Mucosa of rectum (tissue), 2 donors: ENCODE results near the gene TPPP3.
A peak's percentile ranks its signal among the peaks of the same experiment; 100 is the strongest.

Experiments used
- H3K27ac ChIP-seq, 2 donors: one replicate each; pipeline ENCODE4 v1.7.0; 2013; ENCODE audit warnings: inconsistent platforms in 2 of 2, low read depth in 2 of 2, low read length in 2 of 2
- H3K27me3 ChIP-seq, 2 donors: one replicate each; pipeline ENCODE4 v1.7.0; 2013; ENCODE audit warnings: low read length in 2 of 2; ENCODE audit not compliant: control insufficient read depth in 2 of 2, insufficient read depth in 2 of 2
- H3K36me3 ChIP-seq, 2 donors: one replicate each; pipeline ENCODE4 v1.7.0; 2013; ENCODE audit warnings: low read length in 2 of 2; ENCODE audit not compliant: control insufficient read depth in 2 of 2, insufficient read depth in 2 of 2
- H3K4me1 ChIP-seq, 2 donors: one replicate each; pipeline ENCODE4 v1.7.0; 2013; ENCODE audit warnings: low read length in 2 of 2, mild to moderate bottlenecking in 1 of 2; ENCODE audit not compliant: control insufficient read depth in 2 of 2, insufficient read depth in 2 of 2
- H3K4me3 ChIP-seq, 2 donors: one replicate each; pipeline ENCODE4 v1.7.0; 2013; ENCODE audit warnings: low read length in 2 of 2
- H3K9ac ChIP-seq, 2 donors: one replicate each; pipeline ENCODE4 v1.7.0; 2013; ENCODE audit warnings: low read length in 2 of 2, low read depth in 1 of 2, mild to moderate bottlenecking in 1 of 2
- H3K9me3 ChIP-seq, 2 donors: one replicate each; pipeline ENCODE4 v1.7.0; 2013; ENCODE audit warnings: low read length in 2 of 2; ENCODE audit not compliant: control insufficient read depth in 2 of 2
- donor health status: healthy.
- donor health status: Normal muscosa, but diverticular disease.

TPPP3 gene

DNA sequence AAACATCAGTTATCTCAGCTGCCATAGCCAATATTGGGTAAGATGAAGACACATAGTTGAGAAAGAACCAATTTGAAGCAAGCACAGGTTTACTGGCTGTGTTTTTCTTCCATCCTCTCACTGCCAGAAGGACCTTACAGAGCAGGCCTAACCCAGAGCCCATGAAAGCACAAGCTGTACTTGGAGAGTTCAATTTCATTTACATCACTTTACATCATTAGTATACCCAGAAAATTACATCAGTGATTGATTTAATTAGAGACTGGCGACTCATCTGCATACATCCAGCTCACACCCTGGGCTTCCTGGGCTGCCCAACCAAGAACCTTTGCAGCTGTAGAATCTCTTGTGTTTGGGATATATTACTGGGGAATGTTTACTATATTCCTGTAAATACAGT is 43.0 kb downstream of the TPPP3 start:
- H3K27ac ChIP-seq: no peak overlapping the region
- no peak overlapping the region for H3K9ac ChIP-seq
- H3K9me3 ChIP-seq: no peaks in the 10 kb centered on the region
- H3K4me3 ChIP-seq: no peak overlapping the region
- no peaks in the 10 kb centered on the region for H3K27me3 ChIP-seq
- H3K4me1 ChIP-seq: peaks cover 6 to 9% of the 10 kb centered on the region in 2 donors
- H3K36me3 ChIP-seq: no peaks in the 10 kb centered on the region

DNA sequence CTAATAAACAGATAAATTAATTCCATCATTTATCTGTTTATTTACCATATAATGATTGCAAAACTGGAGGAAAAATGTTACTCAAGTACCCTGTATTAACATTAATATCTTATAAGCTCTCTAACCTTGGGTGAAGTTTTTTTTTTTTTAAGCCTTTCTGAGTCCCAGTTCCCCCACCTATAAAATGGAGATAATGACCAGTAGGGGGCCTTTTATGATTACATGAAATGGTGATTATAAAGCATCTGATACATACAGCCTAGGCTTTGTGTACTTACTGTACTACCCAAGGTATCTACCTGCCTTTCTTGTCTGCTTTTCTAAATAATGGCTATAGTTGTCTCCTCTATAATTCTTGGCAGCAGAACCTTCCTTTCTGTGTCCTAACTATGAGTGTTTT is 44.1 kb downstream of the TPPP3 start:
- H3K27ac ChIP-seq: no peak overlapping the region
- no peak overlapping the region for H3K9ac ChIP-seq
- H3K27me3 ChIP-seq: no peaks in the 10 kb centered on the region
- H3K36me3 ChIP-seq: no peaks in the 10 kb centered on the region
- peaks cover 6 to 9% of the 10 kb centered on the region in 2 donors for H3K4me1 ChIP-seq
- H3K9me3 ChIP-seq: no peaks in the 10 kb centered on the region
- H3K4me3 ChIP-seq: no peak overlapping the region

DNA sequence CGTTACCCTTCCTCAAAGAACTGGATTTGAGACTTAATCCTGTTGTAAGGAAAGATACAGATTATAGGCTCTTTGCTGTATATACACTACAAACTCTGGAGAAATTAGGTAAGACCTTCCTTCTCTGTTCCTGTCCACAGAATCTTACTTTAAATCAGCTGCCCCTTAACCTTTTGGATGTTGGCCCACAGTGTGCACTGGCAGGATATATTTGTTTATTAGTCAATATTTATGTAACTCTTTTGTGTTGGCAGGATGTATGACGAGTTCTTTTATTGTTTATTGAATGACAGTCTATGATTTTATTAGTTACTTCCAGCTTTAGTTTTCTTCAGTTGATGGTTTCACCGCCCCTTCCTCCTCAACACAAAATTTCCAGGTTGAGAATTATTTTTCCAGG is 47.0 kb downstream of the TPPP3 start:
- Histone ChIP-seq H3K4me3 (no peak overlapping the region), H3K9ac (no peak overlapping the region), H3K36me3 (no peaks in the 10 kb centered on the region), H3K4me1 (peaks cover 6 to 9% of the 10 kb centered on the region in 2 donors), H3K27me3 (no peaks in the 10 kb centered on the region), H3K9me3 (no peaks in the 10 kb centered on the region), H3K27ac (peak overlapping the region in 1 of 2 donors; percentile 73)

DNA sequence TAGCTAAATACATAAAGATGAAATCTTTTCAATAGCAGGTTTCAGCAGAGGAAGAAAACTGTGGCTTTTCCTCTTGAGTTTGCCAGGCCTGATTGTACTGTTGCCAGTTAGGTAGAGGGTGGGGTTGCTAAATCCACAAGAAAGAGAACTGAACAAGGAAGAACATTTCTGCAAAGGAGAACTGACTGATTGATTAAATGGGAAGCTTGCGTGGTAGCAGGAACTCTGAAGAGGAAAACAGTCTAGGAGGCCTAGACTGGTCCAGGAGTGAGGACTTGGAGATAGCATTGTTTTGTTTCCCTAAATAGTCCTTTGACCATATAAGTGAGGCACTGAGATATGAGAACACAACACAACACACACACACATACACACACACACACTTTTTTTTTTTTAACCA is 47.9 kb downstream of the TPPP3 start:
- Histone ChIP-seq H3K27ac (peak overlapping the region; percentile 34 to 73), H3K4me3 (no peak overlapping the region), H3K36me3 (no peaks in the 10 kb centered on the region), H3K27me3 (no peaks in the 10 kb centered on the region), H3K9ac (no peak overlapping the region), H3K9me3 (no peaks in the 10 kb centered on the region), H3K4me1 (peaks cover 6 to 9% of the 10 kb centered on the region in 2 donors)

DNA sequence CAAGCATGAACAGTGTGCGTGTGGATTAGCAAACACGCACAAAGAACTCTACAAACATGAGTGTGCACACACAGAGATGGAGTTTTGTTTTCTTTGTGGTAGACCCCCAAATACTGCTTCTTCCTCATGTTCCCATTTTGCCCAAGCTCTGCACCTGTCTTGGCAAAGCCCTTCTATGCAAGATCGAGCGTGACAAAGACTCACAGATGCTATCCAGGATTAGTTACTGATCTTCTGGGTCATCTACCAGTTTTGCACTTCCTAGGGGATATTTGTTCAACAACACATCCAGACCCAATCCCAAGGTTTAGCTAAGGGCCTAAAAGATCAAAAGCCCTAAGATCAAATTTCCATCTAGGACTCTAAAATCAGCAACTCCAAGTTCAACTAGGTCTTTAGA is 50.7 kb downstream of the TPPP3 start:
- H3K9me3 ChIP-seq: no peaks in the 10 kb centered on the region
- no peaks in the 10 kb centered on the region for H3K27me3 ChIP-seq
- H3K36me3 ChIP-seq: no peaks in the 10 kb centered on the region
- H3K9ac ChIP-seq: no peak overlapping the region
- H3K27ac ChIP-seq: no peak overlapping the region
- peaks cover 6 to 9% of the 10 kb centered on the region in 2 donors for H3K4me1 ChIP-seq
- no peak overlapping the region for H3K4me3 ChIP-seq

DNA sequence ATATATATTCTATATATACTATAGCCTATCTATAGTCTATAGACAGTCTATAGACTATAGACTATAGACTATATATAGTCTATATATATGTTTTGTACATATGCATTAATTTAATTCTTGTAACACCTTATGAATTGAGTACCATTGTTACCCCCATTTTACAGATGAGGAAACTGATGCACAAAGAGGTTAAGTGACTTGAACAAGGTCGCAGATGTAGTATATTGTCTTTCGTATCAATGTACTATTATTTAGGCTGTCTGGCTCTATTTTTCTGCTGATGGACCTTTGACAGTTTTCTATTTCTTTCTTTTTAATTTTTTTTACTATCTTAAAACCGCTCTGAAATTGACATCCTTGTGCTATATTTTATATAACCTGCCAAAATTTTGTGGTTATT is 52.0 kb downstream of the TPPP3 start:
- Histone ChIP-seq H3K27ac (no peak overlapping the region), H3K4me3 (no peak overlapping the region), H3K4me1 (peaks cover 6 to 8% of the 10 kb centered on the region in 2 donors), H3K27me3 (no peaks in the 10 kb centered on the region), H3K36me3 (no peaks in the 10 kb centered on the region), H3K9ac (no peak overlapping the region), H3K9me3 (no peaks in the 10 kb centered on the region)
